ENCODE measurements around the gene IMMP2L. TPM values are rescaled to one million over a fixed set of nuclear protein-coding genes. Genes with fewer than 3 reads are reported as not detected.

Gene IMMP2L
- total RNA-seq, 4 donors from 2014 or later, result 8.3 to 19.2 (median 17.8) TPM

DNA sequence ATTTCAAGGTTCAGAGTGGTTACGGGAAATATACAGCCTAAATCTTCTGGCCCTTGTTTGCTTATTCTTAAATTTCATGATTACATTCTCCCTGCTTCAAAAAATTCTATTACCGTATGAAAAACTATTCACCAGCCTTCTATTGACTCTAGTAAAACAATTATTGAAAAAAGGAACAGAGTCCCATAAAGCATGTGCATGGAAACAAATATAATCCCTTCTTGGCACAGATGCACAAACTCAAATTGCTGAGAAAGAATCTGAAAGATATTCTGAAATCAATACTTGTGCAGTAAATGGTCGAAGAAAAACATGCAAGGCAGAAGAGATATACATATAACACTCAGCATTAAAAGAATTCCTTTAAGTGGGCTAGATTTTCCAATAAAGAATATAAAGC, 387.8 kb downstream of the IMMP2L start:
- intact Hi-C loops (cut with DNase I; ENCODE audit: low total_unique reads) (no loop called here), in situ Hi-C loops (cut with MboI; ENCODE audit: low sequenced_read_pairs in 4 of 4) (no loop called here)
- TF ChIP-seq, protein P1, sequence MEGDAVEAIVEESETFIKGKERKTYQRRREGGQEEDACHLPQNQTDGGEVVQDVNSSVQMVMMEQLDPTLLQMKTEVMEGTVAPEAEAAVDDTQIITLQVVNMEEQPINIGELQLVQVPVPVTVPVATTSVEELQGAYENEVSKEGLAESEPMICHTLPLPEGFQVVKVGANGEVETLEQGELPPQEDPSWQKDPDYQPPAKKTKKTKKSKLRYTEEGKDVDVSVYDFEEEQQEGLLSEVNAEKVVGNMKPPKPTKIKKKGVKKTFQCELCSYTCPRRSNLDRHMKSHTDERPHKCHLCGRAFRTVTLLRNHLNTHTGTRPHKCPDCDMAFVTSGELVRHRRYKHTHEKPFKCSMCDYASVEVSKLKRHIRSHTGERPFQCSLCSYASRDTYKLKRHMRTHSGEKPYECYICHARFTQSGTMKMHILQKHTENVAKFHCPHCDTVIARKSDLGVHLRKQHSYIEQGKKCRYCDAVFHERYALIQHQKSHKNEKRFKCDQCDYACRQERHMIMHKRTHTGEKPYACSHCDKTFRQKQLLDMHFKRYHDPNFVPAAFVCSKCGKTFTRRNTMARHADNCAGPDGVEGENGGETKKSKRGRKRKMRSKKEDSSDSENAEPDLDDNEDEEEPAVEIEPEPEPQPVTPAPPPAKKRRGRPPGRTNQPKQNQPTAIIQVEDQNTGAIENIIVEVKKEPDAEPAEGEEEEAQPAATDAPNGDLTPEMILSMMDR (IDR thresholded peaks at IDR 0.05 in 4 of 5, conservative IDR thresholded peaks at IDR 0.05 in 1 of 5), result no peak
- TF ChIP-seq POLR2A (IDR thresholded peaks at IDR 0.05), result no peak
- peaks cover 0 to under 1% of the 10 kb centered on the region in 2 donors for H3K4me1 ChIP-seq
- no peak for DNase-seq
- no peaks in the 10 kb centered on the region for H3K27me3 ChIP-seq
- no peaks in the 10 kb centered on the region for H3K36me3 ChIP-seq
- ATAC-seq, result no peak
- H3K9me3 ChIP-seq, result no peaks in the 10 kb centered on the region
- no peak overlapping the region for H3K4me3 ChIP-seq
- H3K27ac ChIP-seq, result no peak overlapping the region

DNA sequence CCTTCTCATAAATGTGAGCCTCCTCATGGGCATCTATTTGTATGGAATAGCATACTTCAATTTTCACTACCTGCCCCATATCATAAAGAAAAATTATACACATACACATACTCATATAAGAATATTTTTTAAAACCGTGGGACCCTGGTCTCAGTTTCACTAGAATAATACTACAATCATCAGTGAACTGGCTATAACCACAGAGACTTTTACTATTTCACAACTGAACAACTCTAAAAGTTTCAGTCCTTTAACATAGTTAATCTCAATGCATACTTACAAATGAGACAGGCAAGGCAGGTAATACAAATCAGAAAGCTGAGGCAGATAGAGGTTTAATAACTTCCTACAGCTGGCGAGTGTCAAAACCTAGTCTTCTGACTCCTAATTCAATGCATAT, 388.3 kb downstream of the IMMP2L start:
- H3K27me3 ChIP-seq, result no peaks in the 10 kb centered on the region
- DNase-seq, result no peak
- no peaks in the 10 kb centered on the region for H3K36me3 ChIP-seq
- intact Hi-C loops (cut with DNase I; ENCODE audit: low total_unique reads) (no loop called here), in situ Hi-C loops (cut with MboI; ENCODE audit: low sequenced_read_pairs in 4 of 4) (no loop called here)
- no peak for ATAC-seq
- TF ChIP-seq, protein P1 (IDR thresholded peaks at IDR 0.05 in 4 of 5, conservative IDR thresholded peaks at IDR 0.05 in 1 of 5), result no peak
- TF ChIP-seq POLR2A (IDR thresholded peaks at IDR 0.05), result no peak
- peaks cover 4 to 5% of the 10 kb centered on the region in 2 donors for H3K4me1 ChIP-seq
- no peaks in the 10 kb centered on the region for H3K9me3 ChIP-seq
- no peak overlapping the region for H3K4me3 ChIP-seq
- H3K27ac ChIP-seq, result no peak overlapping the region

DNA sequence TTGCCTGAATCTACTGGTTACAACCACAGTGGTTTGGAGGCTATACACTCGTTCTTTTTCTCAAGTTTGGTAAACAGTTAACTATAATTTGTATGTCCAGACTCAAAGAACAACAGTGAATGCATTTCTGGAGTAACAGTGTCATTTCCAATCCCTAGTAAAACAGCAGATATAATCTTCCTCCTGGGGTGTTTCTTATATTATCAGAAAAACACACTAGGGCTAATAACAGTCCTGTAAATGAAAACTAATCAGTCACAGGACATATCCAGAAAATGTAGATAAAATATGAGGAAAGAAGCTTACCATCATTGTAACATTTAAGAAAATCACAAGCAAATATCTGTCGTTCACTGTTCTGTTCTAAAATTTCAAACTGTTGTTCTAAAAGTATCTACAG, 388.8 kb downstream of the IMMP2L start:
- DNase-seq, result no peak
- Histone ChIP-seq H3K27ac (no peak overlapping the region), H3K9me3 (no peaks in the 10 kb centered on the region), H3K27me3 (no peaks in the 10 kb centered on the region), H3K4me1 (peaks cover 7 to 9% of the 10 kb centered on the region in 2 donors), H3K36me3 (no peaks in the 10 kb centered on the region), H3K4me3 (no peak overlapping the region)
- intact Hi-C loops (cut with DNase I; ENCODE audit: low total_unique reads) (no loop called here), in situ Hi-C loops (cut with MboI; ENCODE audit: low sequenced_read_pairs in 4 of 4) (no loop called here)
- no peak for TF ChIP-seq POLR2A (IDR thresholded peaks at IDR 0.05)
- TF ChIP-seq, protein P1 (IDR thresholded peaks at IDR 0.05 in 4 of 5, conservative IDR thresholded peaks at IDR 0.05 in 1 of 5), result no peak
- no peak for ATAC-seq

DNA sequence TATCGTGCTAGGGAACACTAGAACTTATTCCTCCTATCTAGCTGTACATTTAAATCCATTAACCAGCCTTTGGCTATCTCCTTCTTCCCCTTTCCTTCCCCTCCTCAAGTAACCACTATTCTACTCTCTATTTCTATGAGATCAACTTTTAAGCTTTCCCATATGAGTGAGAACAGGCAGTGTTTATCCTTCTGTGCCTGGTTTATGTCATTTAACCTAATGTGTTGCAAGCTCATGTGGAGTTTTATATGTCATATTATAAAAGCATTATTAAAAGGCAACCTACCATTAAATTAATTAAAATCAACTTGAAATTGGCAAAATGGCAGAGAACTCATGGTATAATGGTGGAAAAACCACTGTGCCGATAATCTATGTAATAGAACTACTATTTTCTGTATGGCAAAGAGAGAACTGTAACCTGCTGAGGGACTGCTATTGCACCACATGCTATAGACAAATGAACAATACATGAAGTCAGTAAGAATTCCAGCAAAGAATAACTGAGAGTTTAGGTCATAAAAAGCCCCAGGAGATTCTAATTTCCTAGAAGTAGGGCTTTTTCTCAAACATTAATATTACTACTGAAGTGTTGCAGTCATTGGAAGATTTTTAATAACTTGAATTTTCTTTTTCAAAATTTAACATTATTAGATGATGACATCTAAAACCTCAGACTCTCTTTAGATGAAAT, 389.6 kb downstream of the IMMP2L start:
- ATAC-seq (no peak), DNase-seq (no peak)
- Histone ChIP-seq H3K27ac (no peak overlapping the region), H3K9me3 (no peaks in the 10 kb centered on the region), H3K27me3 (no peaks in the 10 kb centered on the region), H3K36me3 (no peaks in the 10 kb centered on the region), H3K4me3 (no peak overlapping the region), H3K4me1 (peaks cover 12 to 13% of the 10 kb centered on the region in 2 donors)
- intact Hi-C loops (cut with DNase I; ENCODE audit: low total_unique reads) (no loop called here), in situ Hi-C loops (cut with MboI; ENCODE audit: low sequenced_read_pairs in 4 of 4) (no loop called here)
- TF ChIP-seq POLR2A (IDR thresholded peaks at IDR 0.05), result no peak
- TF ChIP-seq, protein P1 (IDR thresholded peaks at IDR 0.05 in 4 of 5, conservative IDR thresholded peaks at IDR 0.05 in 1 of 5), result no peak

DNA sequence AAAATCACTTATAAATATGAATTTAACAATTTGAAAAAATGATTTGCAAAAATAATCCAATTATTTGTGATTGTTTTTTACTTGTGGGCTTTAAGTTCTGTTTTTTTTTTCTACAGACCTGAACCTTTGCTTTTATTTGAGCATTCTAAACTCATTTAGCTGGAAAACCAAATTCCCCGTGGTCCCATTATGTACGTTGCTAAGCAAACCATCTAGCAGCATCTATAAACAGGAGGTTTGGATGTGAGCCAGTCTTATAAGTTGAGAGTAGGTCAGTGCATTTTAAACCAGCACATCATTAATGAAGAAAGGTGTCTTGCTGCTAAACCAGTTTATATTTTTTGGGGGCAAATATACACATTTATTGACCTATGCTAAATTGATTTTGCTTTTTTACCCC, 394.1 kb downstream of the IMMP2L start:
- H3K4me1 ChIP-seq, result peaks cover 12 to 13% of the 10 kb centered on the region in 2 donors
- ATAC-seq (no peak), DNase-seq (no peak)
- in situ Hi-C loops (cut with MboI; ENCODE audit: low sequenced_read_pairs in 4 of 4), result no loop called here
- TF ChIP-seq POLR2A (IDR thresholded peaks at IDR 0.05), result no peak
- TF ChIP-seq, protein P1 (IDR thresholded peaks at IDR 0.05 in 4 of 5, conservative IDR thresholded peaks at IDR 0.05 in 1 of 5), result no peak
- H3K27me3 ChIP-seq, result no peaks in the 10 kb centered on the region
- no peak overlapping the region for H3K27ac ChIP-seq
- no peak overlapping the region for H3K4me3 ChIP-seq
- no peaks in the 10 kb centered on the region for H3K36me3 ChIP-seq
- H3K9me3 ChIP-seq, result no peaks in the 10 kb centered on the region
- intact Hi-C loops (cut with DNase I; ENCODE audit: low total_unique reads), result no loop called here

Measured in gastrocnemius medialis (tissue), 4 donors.